Measurements from ENCODE around the gene FYN.
A peak's percentile ranks its signal among the peaks of the same experiment; 100 is the strongest.
"Not testable (repeated sequence)": the region's sequence is repeated elsewhere in the genome, so short reads cannot be mapped to it uniquely, and the experiment has no call there.

The FYN gene

GRCh38 chr6:111648100-111648499 is 225.2 kb downstream of the FYN start:
- no peak for DNase-seq

DNA sequence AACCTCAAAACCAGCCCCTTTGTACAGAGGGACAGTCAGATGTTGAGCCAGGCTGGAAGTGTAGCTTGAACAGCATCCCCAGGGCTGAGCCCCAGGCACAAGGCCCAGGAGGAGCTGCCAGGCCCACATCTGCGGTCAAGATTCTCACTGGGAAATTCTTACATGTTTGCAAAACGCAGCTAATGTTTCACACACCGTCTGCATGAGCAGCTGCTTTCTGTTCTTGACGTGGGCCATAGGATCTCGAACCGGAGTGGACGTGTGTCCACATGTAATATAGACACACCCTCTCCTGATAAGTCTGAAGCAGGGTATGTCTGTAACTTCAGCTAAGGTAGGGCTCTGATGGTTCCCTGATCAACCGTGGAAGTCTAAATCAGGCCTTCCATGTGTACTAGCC is 226.3 kb downstream of the FYN start:
- no peak for DNase-seq

DNA sequence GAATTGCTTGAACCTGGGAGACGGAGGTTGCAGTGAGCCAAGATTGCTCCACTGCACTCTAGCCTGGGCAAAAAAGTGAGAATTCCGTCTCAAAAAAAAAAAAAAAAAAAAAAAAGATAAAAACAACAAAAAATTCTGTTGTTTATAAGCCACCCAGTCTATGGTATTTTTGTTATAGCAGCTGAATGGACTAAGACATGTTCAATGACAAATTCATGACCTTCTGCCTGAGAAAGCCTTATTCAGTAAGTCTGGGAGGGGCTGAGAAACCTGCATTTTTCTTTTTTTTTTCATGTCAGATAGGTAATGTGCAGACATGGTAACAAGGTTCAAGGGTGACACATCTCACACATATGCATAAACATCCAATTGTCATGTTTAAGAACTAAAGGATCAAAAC is 227.2 kb downstream of the FYN start:
- DNase-seq = no peak

- no peak for DNase-seq
These were observed 228.3 kb downstream of the FYN start for GRCh38 chr6:111644893-111645430.

DNA sequence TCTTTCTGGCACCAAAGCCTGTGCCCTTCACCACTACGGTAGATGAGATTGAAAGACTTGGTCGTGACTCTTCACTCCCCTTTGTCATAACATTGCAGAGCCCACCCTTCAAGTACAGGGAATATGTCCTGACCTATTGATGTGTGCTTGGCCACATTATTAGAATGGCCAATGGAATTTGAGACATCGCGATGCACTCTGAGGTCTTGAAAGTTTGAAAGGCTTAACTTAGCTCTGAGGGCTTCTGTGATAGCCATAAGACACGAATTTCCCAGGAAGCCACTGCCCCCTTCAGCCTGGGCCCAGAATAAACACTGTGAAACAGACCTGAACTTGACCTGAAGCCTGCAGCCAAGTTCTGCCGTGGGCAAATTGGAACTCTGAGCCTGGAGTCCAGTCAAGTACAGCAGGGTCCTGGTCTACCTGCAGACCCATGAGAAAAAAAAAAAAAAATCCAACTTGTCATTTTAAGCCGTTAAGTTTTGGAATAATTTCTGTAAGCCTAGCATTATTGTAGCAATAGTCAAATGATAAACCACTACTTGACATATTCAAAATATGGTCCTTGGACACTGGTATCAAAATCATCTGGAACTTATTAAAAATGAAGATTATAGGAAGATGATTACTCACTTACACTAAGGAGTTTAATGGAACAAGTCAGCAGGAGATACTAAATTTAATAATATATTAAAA is 230.6 kb downstream of the FYN start:
- peak; percentile 23 for DNase-seq

DNA sequence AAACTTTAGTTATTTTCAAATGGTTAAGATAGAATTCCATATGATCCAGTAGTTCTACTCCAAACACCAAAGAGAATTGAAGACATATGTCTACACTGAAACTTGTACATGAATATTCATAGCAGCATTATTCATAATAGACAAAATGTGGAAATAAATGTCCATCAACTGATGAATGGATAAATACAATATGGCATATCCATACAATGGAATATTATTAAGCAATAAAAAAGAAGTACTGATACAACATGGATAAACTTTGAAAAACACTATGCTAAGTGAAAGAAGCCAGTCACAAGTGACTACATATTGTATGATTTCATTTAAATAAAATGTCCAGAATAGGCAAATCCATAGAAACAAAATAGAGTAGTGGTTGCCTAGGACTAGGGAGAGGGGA is 234.0 kb downstream of the FYN start:
- DNase-seq = no peak

DNA sequence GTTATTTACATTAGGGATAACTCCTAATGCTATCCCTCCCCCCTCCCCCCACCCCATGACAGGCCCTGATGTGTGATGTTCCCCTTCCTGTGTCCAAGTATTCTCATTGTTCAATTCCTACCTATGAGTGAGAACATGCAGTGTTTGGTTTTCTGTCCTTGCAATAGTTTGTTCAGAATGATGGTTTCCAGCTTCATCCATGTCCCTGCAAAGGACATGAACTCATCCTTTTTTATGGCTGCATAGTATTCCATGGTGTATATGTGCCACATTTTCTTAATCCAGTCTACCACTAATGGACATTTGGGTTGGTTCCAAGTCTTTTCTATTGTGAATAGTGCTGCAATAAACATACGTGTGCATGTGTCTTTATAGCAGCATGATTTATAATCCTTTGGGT is 238.3 kb downstream of the FYN start:
- DNase-seq = not testable (repeated sequence)

GRCh38 chr6:111633822-111634221 is 239.4 kb downstream of the FYN start:
- DNase-seq = no peak

DNA sequence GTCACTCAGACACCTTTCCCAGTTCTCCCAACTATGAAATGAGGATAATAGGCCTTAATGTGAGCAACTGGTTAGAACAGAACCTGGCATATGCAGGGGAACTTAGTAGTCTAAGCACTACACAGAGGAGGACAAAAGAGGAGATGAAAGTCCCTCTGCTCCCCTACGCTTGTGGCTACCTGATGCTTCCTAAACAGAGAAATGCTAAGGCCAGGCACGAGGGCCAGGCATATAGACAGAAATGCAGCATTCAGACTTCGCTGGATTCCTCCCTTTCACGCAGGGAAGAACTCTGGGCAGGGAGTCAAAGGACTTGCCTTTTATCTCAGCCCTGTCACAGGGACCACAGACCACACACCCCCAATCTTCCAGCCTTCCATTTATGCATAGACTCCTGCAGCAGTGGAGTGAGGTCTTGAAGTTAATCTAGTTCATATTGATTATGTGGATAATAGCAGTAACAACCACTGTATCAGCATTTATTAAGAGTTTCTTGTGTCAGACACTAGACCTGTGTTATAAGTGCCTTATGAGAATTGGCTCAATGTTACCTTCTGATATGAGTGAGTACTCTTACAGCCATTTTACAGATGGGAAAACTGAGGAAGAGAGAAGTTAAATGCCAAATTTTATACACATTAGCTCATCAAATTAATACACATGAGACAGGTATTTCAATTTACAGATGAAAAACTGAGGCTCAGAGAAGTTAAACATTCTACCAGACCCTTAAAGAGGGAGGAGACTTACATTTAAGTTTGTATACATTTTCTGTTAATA is 240.6 kb downstream of the FYN start:
- no peak for DNase-seq

- no peak for DNase-seq
These were observed 241.3 kb downstream of the FYN start for GRCh38 chr6:111631903-111632460.

- no peak for DNase-seq
These were observed 242.2 kb downstream of the FYN start for GRCh38 chr6:111631018-111631417.

DNA sequence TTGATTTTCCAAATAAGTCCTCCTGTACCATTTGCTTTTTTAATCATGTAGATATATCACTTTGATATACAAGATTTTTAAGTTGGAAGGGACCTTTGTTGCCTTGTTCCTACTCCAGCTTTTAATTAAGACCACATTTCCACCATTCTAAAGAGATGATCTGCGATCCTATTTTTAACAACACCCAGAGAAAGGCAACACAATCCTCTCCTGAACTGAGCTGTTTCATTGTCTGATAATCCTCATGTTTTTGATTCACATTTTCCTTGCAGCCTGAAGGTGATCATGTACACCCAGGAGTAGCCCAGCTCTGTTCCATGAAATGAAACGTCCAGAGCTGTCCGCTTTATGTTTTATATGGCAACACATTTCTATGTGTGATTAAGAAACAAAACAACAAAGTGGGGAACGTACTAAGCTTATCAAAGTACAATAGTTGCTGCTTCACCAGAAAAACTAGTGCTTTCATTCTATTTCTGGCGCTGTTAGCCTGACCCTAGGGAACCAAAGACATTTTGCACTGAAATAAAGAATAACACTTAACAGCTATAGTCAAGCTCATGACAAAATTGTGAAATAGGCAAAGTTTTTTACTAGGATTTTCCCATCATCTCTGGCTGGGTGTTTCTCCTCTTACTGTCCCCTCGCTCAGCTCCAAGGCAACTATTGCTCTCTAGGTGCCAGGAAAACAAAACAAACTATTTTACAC is 245.0 kb downstream of the FYN start:
- no peak for DNase-seq

- DNase-seq = no peak
These were observed 246.8 kb downstream of the FYN start for GRCh38 chr6:111626441-111626840.

- no peak for DNase-seq
These were observed 247.5 kb downstream of the FYN start for GRCh38 chr6:111625461-111626391.

DNA sequence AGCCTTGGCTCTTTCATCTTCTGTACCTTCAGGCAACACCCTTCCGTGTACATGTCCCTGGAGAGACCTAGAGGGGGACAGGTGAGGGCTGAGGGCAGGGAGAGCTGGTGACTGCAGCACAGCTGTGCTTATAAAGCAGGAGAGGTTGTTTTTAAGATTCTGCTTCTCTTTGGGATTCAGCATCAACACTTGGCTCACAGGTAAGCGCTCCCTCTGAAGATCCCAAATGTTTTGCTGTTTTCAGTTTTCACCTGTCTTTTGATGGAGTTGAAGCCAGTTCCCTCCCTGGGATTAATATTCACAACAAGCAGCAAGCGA is 248.2 kb downstream of the FYN start:
- DNase-seq = no peak

GRCh38 chr6:111624401-111625098 is 248.7 kb downstream of the FYN start:
- DNase-seq = no peak

DNA sequence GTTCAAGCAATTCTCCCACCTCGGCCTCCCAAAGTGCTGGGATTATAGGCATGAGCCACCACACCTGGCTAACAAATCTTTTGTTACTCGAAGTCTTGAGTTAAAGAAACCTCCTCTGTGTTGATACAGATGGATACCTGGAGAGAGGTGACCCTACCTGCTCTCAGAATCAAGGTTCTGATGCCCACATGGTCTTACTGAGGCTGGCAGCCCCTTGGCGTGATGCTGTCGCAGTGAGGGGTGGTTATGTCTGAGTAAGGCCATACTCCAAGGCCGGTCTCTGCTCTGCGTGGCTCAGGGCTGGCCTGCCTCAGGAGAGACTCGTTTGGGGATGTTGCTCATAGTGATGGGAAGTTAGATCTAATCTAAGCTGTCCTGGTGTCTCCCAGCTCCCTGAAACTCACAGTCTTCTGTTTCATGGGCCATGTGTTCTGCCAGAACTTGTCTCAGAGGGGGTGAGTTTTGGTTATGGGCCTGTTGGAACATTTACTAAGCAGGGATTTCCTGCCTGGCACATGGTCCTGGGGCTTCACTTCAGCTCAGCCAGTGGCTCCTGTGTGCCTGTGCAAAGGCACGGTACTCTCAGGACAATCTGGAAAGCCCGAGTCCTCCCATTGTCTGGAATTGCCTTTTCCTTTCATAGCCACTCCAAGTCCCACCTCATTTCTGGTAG is 250.1 kb downstream of the FYN start:
- no peak for DNase-seq

DNA sequence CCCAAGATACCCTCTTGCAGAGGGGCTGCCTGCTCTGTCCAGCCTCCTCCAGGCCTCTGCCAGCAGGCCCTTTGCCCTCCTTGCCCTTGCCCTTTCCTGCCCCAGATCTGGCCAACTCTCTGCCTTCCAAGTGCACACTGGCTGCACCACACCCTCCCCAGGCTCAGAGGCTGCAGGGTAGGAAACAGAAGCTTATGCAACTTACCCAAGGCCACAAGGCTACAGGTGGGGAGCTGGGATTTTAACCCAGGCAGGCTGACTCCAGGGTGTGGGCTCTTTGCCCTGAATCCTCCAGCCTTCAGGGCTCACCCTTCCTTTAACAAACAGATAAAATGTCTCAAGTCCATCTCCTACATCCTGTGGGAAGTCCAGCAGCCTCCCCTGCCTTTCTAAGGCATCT is 253.1 kb downstream of the FYN start:
- no peak for DNase-seq

DNA sequence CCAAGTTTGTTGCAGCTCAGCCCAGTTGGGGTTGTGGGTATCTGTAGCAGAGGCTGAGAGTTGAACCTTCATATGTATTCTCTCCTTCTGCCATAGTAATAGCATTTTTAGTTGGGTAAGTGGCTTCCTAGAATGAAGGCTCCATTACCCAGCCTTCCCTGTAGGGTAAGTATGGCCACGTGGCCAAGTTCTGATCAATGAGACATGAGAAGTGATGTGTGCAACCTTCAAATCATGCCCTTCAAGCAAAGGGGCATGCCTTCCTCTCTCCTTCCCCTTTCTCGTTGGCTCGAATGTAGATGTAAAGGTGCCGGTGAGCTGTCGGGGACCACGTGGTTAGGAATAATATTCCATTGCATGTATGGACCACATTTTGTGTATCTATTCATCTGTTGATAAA is 254.8 kb downstream of the FYN start:
- DNase-seq = no peak

- DNase-seq = no peak
These were observed 256.1 kb downstream of the FYN start for GRCh38 chr6:111617149-111617548.

All from CD4-positive, alpha-beta T cell treated with Interleukin-12 subunit alpha and Interleukin-12 subunit beta, for 1 hour (primary cell).